ENCODE measurements around the gene KCNT1. TPM values are rescaled to one million over a fixed set of nuclear protein-coding genes. Genes with fewer than 3 reads are reported as not detected.
"Not testable (repeated sequence)": the region's sequence is repeated elsewhere in the genome, so short reads cannot be mapped to it uniquely, and the experiment has no call there.

Gene KCNT1
- total RNA-seq, 1 experiment from 2014 or later, result not detected

GRCh38 chr9:135672786-135673185, 29.2 kb upstream of the KCNT1 start:
- not testable (repeated sequence) for DNase-seq (ENCODE audit: low spot score)

- no peak for DNase-seq (ENCODE audit: low spot score)
Measured at GRCh38 chr9:135673941-135674340, 28.0 kb upstream of the KCNT1 start.

- no peak for DNase-seq (ENCODE audit: low spot score)
Measured at GRCh38 chr9:135674977-135675376, 27.0 kb upstream of the KCNT1 start.

- DNase-seq (ENCODE audit: low spot score), result no peak
Measured at GRCh38 chr9:135676891-135677290, 25.1 kb upstream of the KCNT1 start.

- DNase-seq (ENCODE audit: low spot score), result no peak
Measured at GRCh38 chr9:135677641-135678168, 24.3 kb upstream of the KCNT1 start.

GRCh38 chr9:135678236-135679017, 23.6 kb upstream of the KCNT1 start:
- no peak for DNase-seq (ENCODE audit: low spot score)

- DNase-seq (ENCODE audit: low spot score), result no peak
Measured at GRCh38 chr9:135680056-135680455, 21.9 kb upstream of the KCNT1 start.

- no peak for DNase-seq (ENCODE audit: low spot score)
Measured at GRCh38 chr9:135681161-135681560, 20.8 kb upstream of the KCNT1 start.

- no peak for DNase-seq (ENCODE audit: low spot score)
Measured at GRCh38 chr9:135683401-135684034, 18.5 kb upstream of the KCNT1 start.

GRCh38 chr9:135684691-135685090, 17.3 kb upstream of the KCNT1 start:
- DNase-seq (ENCODE audit: low spot score), result no peak

GRCh38 chr9:135687216-135687615, 14.8 kb upstream of the KCNT1 start:
- no peak for DNase-seq (ENCODE audit: low spot score)

GRCh38 chr9:135689011-135689410, 13.0 kb upstream of the KCNT1 start:
- no peak for DNase-seq (ENCODE audit: low spot score)

GRCh38 chr9:135690836-135691570, 11.0 kb upstream of the KCNT1 start:
- DNase-seq (ENCODE audit: low spot score), result no peak

GRCh38 chr9:135692410-135692809, 9.6 kb upstream of the KCNT1 start:
- DNase-seq (ENCODE audit: low spot score), result no peak

GRCh38 chr9:135693265-135693664, 8.7 kb upstream of the KCNT1 start:
- DNase-seq (ENCODE audit: low spot score), result no peak

- no peak for DNase-seq (ENCODE audit: low spot score)
Measured at GRCh38 chr9:135693771-135694170, 8.2 kb upstream of the KCNT1 start.

GRCh38 chr9:135694414-135694813, 7.6 kb upstream of the KCNT1 start:
- DNase-seq (ENCODE audit: low spot score), result no peak

GRCh38 chr9:135695036-135695435, 6.9 kb upstream of the KCNT1 start:
- DNase-seq (ENCODE audit: low spot score), result no peak

GRCh38 chr9:135695642-135696041, 6.3 kb upstream of the KCNT1 start:
- no peak for DNase-seq (ENCODE audit: low spot score)

- no peak for DNase-seq (ENCODE audit: low spot score)
Measured at GRCh38 chr9:135696446-135696845, 5.5 kb upstream of the KCNT1 start.

GRCh38 chr9:135697226-135697625, 4.8 kb upstream of the KCNT1 start:
- no peak for DNase-seq (ENCODE audit: low spot score)

GRCh38 chr9:135698236-135698635, 3.7 kb upstream of the KCNT1 start:
- no peak for DNase-seq (ENCODE audit: low spot score)

GRCh38 chr9:135698767-135699166, 3.2 kb upstream of the KCNT1 start:
- no peak for DNase-seq (ENCODE audit: low spot score)
